DMS153 (cell line): ENCODE measurements around the gene RPL4.
"Not testable (repeated sequence)": the region's sequence is repeated elsewhere in the genome, so short reads cannot be mapped to it uniquely, and the experiment has no call there.

Source experiments
- DNase-seq: peaks from one replicate; lab custom pipeline; 2025; lab: John Stamatoyannopoulos, UW

RPL4 gene

GRCh38 chr15:66504563-66505429 lies at the start of gene RPL4, which contains the start of gene ZWILCH:
Gene RPL4 (minus strand): TSS chr15:66504855. CDS start chr15:66504790, 65 bp downstream.
Gene ZWILCH (plus strand): TSS chr15:66505326. CDS start chr15:66505339, 13 bp downstream.
- no peak for DNase-seq

DNA sequence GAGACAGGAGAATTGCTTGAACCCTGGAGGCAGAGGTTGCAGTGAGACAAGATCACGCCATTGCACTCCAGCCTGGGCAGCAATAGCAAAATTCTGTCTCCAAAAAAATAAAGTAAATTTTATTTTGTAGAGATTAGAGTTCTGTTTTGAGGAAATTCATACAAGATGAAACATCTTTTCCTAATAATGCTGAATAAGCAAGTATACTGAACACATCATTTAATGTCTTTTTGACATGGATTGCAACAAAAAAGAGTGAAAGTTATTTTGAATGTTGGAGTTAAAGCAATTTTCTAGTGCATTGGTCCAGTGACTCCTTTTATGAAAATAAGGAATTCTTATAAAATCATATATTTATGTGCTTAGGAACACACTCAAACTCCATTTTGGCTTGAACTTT lies 40.6 kb upstream of the RPL4 start:
- DNase-seq, result no peak

DNA sequence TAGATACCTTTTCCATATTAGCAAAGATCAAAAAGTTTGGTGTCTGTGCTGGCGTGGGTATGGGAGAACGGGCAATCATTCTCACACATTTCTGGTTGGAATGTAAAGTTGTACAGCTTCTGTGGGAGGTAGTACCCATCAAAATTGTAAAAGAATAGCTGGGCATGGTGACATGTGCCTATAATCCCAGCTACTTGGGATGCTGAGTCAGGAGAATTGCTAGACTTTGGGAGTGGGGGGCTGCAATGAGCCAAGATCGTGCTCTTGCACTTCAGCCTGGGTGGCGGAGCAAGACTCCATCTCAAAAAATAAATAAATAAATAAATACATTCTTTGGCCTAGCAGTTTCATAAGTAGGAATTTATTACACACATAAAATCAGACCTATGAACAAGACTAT lies 38.2 kb upstream of the RPL4 start:
- DNase-seq, result no peak

GRCh38 chr15:66535056-66535455 lies 30.4 kb upstream of the RPL4 start:
- no peak for DNase-seq

GRCh38 chr15:66524838-66525237 lies 20.2 kb upstream of the RPL4 start:
- no peak for DNase-seq

DNA sequence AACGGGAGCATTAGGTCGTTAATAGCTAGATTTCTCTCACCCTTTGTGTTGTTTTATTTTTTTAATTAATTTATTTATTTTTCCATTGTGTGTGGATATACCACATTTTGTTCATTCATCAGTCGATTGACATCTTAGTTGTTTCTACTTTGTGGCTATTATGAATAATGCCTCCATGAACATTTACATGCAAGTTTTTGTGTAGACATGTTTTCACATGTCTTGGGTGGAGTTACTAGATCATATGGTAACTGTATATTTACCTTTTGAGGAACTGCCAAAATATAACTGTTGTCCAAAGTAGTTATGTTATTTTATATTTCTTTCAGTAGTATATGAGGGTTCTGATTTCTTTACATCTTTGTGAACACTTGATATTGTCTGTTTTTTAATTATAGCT lies 19.3 kb upstream of the RPL4 start:
- no peak for DNase-seq

- no peak for DNase-seq
These were observed 11.3 kb upstream of the RPL4 start for GRCh38 chr15:66515901-66516322.

GRCh38 chr15:66514586-66514985 lies 9.9 kb upstream of the RPL4 start:
- no peak for DNase-seq

GRCh38 chr15:66508293-66508883 lies 3.7 kb upstream of the RPL4 start:
- DNase-seq, result no peak

DNA sequence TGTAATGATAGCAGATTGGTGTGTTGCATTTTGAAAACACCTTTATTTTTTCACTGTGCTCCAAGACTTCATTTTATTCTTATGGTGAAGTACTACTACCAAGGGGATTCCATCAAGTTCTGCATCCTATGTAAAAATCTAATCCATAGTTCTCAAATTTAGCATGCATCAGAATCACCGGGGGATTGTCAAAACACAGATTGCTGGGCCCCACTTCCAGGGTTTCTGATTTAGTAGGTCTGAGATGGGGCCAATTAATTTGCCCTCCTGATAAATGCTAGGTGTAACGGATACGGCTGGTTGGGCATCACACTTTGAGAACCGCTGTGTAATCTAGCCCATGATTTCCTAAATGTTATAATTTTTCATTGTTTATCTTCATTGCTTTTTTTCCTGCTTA lies 1.2 kb upstream of the RPL4 start:
- no peak for DNase-seq

DNA sequence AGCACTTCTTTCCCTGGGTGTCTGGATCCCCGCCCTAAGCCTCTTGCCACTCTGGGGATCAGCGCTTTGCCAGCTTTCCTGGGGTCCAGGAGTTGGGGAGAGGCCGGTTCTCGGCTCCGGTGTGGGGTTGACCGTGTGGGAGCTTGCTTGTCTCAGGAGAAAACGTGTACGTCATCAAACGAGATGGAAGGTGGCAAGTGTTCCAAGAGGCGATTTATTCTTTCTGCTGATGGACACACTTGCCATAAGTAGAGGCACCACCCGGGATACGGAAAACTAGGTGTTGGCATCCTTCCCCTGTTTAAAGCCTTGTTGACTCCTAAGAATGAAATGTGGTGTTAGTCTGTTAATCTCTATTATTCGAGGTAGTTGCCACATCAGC lies 766 bp upstream of the RPL4 start:
- no peak for DNase-seq

- no peak for DNase-seq
These were observed 684 bp downstream of the RPL4 start for GRCh38 chr15:66503780-66504562.

- not testable (repeated sequence) for DNase-seq
These were observed 1.5 kb downstream of the RPL4 start for GRCh38 chr15:66503041-66503648.

- no peak for DNase-seq
These were observed 2.2 kb downstream of the RPL4 start for GRCh38 chr15:66502491-66502890.

DNA sequence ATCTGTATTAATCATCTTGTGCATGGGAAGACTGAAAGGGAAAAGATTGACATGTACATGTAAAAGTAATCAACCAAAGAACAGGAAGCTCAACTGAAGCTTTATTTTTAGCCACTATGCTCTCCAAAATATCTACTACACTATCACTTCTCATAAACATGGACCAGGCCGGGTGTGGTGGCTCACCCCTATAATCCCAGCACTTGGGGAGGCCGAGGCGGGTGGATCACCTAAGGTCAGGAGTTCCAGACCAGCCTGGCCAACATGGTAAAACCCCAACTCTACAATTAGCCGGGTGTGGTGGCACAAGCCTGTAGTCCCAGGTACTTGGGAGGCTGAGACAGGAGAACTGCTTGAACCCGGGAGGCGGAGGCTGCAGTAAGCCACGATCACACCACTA lies 4.3 kb downstream of the RPL4 start:
- not testable (repeated sequence) for DNase-seq

GRCh38 chr15:66498501-66499386 lies 5.9 kb downstream of the RPL4 start:
- DNase-seq, result no peak

GRCh38 chr15:66497502-66498455 lies 6.9 kb downstream of the RPL4 start, which contains the start of gene SNAPC5:
Gene SNAPC5 (minus strand): TSS chr15:66497762. CDS start chr15:66497731, 31 bp downstream.
- DNase-seq, result peak; percentile 67

DNA sequence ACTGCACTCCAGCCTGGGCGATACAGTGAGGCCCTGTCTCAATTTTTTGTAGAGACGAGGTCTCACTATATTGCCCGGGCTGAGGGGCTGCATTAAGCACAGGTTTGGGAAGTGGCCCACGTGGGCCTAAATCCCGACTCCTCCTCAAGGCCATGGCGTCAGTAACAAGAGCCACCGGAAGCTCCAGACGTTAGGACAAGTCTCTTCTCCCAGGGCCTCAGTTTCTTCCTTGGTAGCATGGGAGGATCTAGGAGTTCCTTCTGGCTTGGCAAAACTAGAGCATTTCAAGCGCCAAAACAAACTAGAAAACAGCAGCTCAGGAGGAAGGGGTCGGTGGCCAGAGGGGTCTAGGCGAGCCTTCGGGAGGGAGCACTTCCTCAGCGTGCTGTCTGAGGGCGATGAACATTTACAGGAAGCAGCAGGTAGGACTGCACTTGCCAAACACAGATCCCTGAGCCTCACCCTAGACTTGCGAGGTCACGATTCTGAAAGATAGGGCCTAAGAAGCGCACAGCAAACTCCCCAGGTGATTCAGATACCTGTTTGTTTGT lies 7.6 kb downstream of the RPL4 start:
- no peak for DNase-seq

DNA sequence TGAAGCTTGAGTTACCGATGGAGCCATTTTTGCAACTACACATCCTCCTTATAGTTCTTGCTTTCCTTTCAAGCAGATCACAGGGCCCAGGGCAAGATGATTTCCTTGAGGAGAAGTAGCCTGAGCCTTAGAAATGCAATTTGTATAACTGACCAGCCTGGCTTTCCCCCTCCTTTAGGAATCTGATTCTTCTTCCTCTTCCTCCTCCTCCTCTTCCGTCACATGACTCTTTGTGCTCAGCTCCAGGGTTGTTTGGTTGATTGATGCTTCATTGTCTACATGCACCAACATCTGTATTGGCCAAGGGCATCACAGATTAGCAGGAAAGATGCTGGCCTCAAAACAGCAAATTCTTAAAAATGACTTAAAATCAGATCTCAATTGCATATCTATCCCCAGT lies 10.4 kb downstream of the RPL4 start:
- DNase-seq, result no peak

GRCh38 chr15:66491846-66492245 lies 12.8 kb downstream of the RPL4 start:
- no peak for DNase-seq
